Measurements from ENCODE around the gene RBMS3.

Gene RBMS3

DNA sequence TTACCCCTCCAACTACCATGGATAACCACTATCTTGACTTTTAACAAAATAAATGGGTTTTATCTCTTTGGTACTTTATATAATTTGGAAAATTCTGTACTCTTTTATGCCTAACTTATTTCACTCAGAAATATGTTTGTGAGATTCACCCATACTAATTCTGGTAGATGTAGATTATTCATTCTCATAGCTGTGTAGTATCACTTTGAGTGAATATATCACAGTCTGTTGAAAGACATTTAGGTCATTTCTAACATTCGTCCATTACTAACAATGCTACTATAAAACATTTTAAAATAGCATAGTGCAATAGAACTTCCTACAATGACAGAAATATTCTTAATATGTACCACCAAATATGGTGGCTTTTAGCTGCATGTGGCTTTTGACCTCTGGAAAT lies 542.4 kb downstream of the RBMS3 start:
- DNase-seq (ENCODE audit: extremely low read depth, low read depth) = no peak
- TF ChIP-seq, protein P1, sequence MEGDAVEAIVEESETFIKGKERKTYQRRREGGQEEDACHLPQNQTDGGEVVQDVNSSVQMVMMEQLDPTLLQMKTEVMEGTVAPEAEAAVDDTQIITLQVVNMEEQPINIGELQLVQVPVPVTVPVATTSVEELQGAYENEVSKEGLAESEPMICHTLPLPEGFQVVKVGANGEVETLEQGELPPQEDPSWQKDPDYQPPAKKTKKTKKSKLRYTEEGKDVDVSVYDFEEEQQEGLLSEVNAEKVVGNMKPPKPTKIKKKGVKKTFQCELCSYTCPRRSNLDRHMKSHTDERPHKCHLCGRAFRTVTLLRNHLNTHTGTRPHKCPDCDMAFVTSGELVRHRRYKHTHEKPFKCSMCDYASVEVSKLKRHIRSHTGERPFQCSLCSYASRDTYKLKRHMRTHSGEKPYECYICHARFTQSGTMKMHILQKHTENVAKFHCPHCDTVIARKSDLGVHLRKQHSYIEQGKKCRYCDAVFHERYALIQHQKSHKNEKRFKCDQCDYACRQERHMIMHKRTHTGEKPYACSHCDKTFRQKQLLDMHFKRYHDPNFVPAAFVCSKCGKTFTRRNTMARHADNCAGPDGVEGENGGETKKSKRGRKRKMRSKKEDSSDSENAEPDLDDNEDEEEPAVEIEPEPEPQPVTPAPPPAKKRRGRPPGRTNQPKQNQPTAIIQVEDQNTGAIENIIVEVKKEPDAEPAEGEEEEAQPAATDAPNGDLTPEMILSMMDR (IDR thresholded peaks at IDR 0.05; ENCODE audit: low read depth, low read length, missing control alignments) = no peak
- no peak overlapping the region for H3K4me3 ChIP-seq (replicated peaks; ENCODE audit: low read depth, low read length)

DNA sequence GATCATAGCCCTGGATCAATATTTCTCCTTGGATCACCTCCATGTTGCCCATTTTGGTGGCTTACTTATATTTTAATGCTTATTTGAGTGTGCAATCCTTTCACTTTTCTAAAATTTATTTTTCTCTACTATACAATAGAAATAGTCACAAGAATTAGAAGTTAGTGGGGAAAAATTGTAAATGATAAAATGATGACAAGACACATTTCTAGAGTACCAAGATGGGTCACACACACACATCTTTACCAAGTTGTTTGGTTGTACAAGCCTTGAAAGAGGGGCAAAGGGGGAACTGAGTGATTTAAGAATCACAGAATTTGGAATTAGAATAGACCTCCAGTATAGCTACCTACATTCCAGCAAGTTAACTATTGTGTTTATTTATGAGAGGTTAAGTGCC lies 545.8 kb downstream of the RBMS3 start:
- no peak for DNase-seq (ENCODE audit: extremely low read depth, low read depth)
- TF ChIP-seq, protein P1 (IDR thresholded peaks at IDR 0.05; ENCODE audit: low read depth, low read length, missing control alignments) = no peak
- H3K4me3 ChIP-seq (replicated peaks; ENCODE audit: low read depth, low read length) = no peak overlapping the region

DNA sequence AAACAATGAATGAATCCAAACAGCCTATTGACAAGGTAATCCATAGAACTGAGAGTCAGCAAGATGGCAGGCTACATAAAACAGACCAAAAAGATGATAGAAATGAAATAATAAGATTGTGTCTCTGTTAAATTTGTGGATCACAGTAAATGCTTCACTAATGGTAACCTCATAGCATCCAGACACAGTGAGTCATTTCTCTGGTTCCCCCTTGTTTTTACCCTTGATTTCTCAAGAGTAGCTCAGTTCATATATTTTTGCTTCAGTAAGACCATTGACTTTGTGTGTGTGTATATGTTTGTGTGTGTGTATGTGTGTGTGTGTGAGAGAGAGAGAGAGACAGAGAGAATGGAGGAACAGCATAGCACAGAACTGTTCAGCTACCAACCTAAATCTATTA lies 546.9 kb downstream of the RBMS3 start:
- no peak for DNase-seq (ENCODE audit: extremely low read depth, low read depth)
- TF ChIP-seq, protein P1 (IDR thresholded peaks at IDR 0.05; ENCODE audit: low read depth, low read length, missing control alignments) = no peak
- H3K4me3 ChIP-seq (replicated peaks; ENCODE audit: low read depth, low read length) = no peak overlapping the region

DNA sequence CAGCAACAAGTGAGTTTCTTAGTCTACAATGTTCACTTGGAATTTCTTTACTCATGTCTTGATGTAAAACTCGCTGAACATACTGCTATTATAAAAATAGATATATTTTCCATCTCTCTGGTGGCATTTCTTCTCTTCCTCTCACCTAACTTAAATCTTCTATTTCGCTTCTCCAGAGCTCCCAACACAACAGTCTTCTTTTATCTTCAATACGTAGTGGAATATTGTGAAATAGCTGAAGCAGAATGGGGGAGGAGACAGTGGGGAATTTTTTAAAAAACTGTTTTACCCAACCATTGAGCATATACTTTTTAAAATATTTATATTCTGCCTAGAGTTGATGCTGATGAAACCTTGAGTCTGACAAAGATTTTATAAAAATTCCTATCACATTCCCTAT lies 548.5 kb downstream of the RBMS3 start:
- TF ChIP-seq, protein P1 (IDR thresholded peaks at IDR 0.05; ENCODE audit: low read depth, low read length, missing control alignments) = no peak
- no peak overlapping the region for H3K4me3 ChIP-seq (replicated peaks; ENCODE audit: low read depth, low read length)
- DNase-seq (ENCODE audit: extremely low read depth, low read depth) = no peak

DNA sequence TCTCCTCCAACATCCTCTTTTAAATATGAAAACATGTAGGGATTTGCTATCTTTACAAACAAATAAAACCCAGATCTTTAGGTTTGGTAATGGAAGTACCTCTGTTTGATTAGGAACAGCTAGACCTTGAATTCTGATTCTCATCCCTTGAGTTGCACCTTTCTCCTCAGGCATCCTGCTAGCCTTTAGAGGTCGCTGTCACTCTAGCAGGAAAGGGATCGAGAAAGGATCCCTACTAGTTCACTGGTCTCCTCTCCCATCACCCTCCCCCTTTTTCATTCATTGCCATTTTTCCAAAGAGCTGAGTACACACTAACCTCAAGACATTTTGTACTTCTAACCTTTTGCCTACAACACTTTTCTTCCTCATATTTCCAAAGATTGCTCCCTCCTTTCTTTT lies 569.8 kb downstream of the RBMS3 start:
- TF ChIP-seq, protein P1 (IDR thresholded peaks at IDR 0.05; ENCODE audit: low read depth, low read length, missing control alignments) = peak; percentile 10
- no peak for DNase-seq (ENCODE audit: extremely low read depth, low read depth)
- no peak overlapping the region for H3K4me3 ChIP-seq (replicated peaks; ENCODE audit: low read depth, low read length)

DNA sequence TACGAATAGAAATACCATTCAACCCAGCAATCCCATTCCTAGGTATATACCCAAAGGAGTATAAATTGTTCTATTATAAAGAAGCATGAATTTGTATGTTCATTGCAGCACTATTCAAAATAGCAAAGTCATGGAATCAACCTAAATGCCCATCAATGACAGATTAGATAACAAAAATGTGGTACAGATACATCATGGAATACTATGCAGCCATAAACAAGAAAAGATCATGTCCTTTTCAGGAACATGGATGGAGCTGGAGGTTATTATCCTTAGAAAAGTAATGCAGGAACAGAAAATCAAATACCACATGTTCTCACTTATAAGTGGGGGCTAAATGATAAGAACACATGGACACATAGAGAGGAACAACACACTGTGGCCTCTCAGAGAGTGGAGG lies 571.9 kb downstream of the RBMS3 start:
- no peak overlapping the region for H3K4me3 ChIP-seq (replicated peaks; ENCODE audit: low read depth, low read length)
- no peak for DNase-seq (ENCODE audit: extremely low read depth, low read depth)
- TF ChIP-seq, protein P1 (IDR thresholded peaks at IDR 0.05; ENCODE audit: low read depth, low read length, missing control alignments) = no peak

DNA sequence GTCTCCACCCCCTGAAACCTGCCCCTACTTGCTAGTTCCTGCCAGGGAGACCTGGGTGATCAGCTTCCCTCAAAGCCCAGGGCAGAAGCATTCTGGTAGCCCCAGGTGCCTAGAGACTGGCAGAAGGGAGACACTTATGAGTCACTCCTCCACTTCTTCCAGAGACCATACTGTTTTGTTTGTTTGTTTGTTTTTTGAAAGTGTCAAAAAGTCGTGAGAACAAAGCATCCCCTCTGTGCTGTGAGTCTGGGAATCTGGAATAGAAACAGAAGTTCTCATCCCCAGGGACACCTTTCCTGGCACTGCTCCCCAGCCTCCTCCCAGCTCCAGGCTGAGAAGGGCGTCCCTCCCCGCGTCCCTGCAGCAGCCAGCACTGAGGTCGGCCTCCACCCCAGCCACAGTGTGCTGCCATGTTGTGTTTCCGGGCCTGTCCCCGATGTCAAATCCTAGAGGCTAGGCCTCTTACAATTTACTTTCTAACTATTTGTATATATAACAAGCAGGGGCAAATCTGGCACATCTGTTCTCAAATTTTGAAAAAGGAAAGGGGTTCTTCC lies 573.0 kb downstream of the RBMS3 start:
- no peak for DNase-seq (ENCODE audit: extremely low read depth, low read depth)
- TF ChIP-seq, protein P1 (IDR thresholded peaks at IDR 0.05; ENCODE audit: low read depth, low read length, missing control alignments) = no peak
- no peak overlapping the region for H3K4me3 ChIP-seq (replicated peaks; ENCODE audit: low read depth, low read length)

Data from HFF-Myc (cell line).